Measurements from ENCODE around the gene HOGA1. TPM values are rescaled to one million over a fixed set of nuclear protein-coding genes. Genes with fewer than 3 reads are reported as not detected.
"Not testable (repeated sequence)": the region's sequence is repeated elsewhere in the genome, so short reads cannot be mapped to it uniquely, and the experiment has no call there.

HOGA1 gene
- total and polyA plus RNA-seq, 8 donors, result 7.2 to 20.5 (median 9.5) TPM

DNA sequence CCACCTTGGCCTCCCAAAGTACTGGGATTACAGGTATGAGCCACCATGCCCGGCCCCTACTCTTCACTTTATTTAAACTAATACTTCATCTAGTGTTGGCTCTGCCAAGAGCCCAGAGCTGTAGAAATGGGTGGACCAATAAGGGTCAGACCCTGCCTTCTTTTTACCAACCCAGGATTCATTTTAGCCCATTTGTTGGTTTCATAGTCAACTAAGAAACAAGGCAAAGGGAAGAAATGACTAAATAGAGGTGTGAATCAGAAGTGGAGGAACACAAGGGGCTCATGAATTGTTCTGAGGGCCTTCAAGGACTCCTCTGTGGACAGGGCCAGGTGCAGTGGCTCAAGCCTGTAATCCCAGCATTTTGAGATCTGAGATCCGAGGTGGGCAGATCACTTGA is 10.5 kb upstream of the HOGA1 start:
- Histone ChIP-seq H3K27ac (peak overlapping the region in 1 of 4 donors; percentile 32), H3K4me3 (no peak overlapping the region), H3K36me3 (peaks cover 0 to 6% (median 0%) of the 10 kb centered on the region in 3 donors), H3K4me1 (peaks cover 0 to 5% (median 0%) of the 10 kb centered on the region in 3 donors), H3K9me3 (no peaks in the 10 kb centered on the region), H3K27me3 (no peaks in the 10 kb centered on the region)
- ATAC-seq (no peak), FAIRE-seq (no peak), DNase-seq (no peak)
- intact Hi-C loops (cut with DNase I), result loop anchor here in 1 of 3 donors (10.0 kb wide), 1 partner anchor 151 kb away; no protein-coding TSS in a partner anchor
- WGBS, 2 donors, result 58 to 62% methylated on average over 2 of the region's 2 CpGs
- TF ChIP-seq, protein P1, sequence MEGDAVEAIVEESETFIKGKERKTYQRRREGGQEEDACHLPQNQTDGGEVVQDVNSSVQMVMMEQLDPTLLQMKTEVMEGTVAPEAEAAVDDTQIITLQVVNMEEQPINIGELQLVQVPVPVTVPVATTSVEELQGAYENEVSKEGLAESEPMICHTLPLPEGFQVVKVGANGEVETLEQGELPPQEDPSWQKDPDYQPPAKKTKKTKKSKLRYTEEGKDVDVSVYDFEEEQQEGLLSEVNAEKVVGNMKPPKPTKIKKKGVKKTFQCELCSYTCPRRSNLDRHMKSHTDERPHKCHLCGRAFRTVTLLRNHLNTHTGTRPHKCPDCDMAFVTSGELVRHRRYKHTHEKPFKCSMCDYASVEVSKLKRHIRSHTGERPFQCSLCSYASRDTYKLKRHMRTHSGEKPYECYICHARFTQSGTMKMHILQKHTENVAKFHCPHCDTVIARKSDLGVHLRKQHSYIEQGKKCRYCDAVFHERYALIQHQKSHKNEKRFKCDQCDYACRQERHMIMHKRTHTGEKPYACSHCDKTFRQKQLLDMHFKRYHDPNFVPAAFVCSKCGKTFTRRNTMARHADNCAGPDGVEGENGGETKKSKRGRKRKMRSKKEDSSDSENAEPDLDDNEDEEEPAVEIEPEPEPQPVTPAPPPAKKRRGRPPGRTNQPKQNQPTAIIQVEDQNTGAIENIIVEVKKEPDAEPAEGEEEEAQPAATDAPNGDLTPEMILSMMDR (IDR thresholded peaks at IDR 0.05), result no peak

DNA sequence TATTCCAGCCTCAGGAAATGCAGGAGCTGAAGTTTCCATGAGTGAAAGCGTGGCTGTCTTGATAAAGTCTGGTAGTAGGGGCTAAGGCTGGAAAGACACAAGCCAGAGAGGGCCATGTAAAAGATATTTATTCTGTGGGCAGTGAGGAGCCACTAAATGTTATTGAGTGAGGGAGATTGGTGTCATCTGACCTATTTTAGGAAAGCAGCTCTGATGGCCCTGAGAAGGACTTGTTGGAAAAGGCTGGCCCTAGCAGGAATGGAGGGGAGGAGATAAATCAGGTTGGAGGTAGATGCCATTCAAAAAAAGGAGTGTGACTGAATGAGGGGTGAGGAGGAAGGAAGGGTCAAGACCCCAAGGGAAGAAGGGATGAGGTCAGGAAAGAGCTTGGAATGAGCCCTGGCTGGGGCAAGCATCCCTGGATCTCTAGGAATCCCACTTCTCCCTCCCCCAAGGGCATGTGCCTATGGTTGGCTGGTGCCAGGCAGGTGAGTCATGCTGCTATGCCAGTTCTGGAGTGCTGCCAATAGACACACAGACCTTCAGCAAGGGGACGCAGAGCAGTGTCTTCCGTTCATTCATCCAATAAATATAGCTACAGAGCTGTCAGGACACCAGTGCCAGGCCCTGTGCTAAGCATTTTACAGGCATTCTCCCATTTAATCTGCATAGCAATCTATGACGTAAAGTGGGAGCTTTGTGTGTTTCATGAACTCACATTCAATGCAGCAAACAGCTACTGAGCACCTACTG is 9.6 kb upstream of the HOGA1 start:
- H3K4me1 ChIP-seq, result peaks cover 0 to 5% (median 0%) of the 10 kb centered on the region in 3 donors
- FAIRE-seq (no peak), ATAC-seq (peak; percentile 82 to 89 (median 86)), DNase-seq (peak in 5 of 6 donors; percentile 76 to 87 (median 82))
- no peaks in the 10 kb centered on the region for H3K36me3 ChIP-seq
- H3K4me3 ChIP-seq, result no peak overlapping the region
- 34 to 35% methylated on average over 4 of the region's 4 CpGs for WGBS, 2 donors
- intact Hi-C loops (cut with DNase I), result loop anchor here in 1 of 3 donors (10.0 kb wide), 1 partner anchor 150 kb away; no protein-coding TSS in a partner anchor
- TF ChIP-seq, protein P1 (IDR thresholded peaks at IDR 0.05), result no peak
- no peaks in the 10 kb centered on the region for H3K27me3 ChIP-seq
- peak overlapping the region; percentile 32 to 54 (median 45) for H3K27ac ChIP-seq
- no peaks in the 10 kb centered on the region for H3K9me3 ChIP-seq

DNA sequence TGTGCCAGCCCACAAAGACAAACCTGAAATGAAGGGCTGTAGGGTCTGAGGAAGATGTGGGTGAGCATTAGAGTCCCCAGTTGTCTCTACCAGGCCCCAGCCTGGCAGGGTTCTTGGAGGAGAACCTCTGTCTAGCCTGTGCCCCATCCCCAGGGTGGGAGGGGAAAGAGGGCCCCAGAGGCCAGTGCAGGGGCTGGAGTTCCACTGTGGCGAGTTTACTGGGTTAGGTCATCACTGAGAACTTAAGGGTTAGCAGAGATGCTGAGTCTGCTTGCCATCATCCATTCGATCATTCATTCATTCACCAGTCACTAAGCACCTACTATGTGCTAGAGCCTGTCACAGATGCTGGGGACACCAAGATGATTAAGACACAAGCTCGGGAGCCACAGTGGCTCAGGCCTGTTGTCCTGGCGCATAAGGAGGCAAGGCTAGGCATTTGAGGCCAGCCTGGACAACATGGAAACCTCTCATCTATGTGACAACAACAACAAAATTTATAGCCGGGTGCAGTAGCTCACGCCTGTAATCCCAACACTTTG is 9.0 kb upstream of the HOGA1 start:
- Histone ChIP-seq H3K36me3 (no peaks in the 10 kb centered on the region), H3K9me3 (no peaks in the 10 kb centered on the region), H3K4me1 (peaks cover 0 to 5% (median 0%) of the 10 kb centered on the region in 3 donors), H3K4me3 (no peak overlapping the region), H3K27me3 (no peaks in the 10 kb centered on the region), H3K27ac (peak overlapping the region; percentile 0 to 54 (median 42))
- FAIRE-seq, result no peak
- peak in 1 of 4 donors; percentile 8 for ATAC-seq
- DNase-seq, result no peak
- 72 to 80% methylated on average over 6 of the region's 6 CpGs for WGBS, 2 donors
- intact Hi-C loops (cut with DNase I), result loop anchor here in 1 of 3 donors (10.0 kb wide), 1 partner anchor 150 kb away; no protein-coding TSS in a partner anchor
- TF ChIP-seq, protein P1 (IDR thresholded peaks at IDR 0.05), result no peak

DNA sequence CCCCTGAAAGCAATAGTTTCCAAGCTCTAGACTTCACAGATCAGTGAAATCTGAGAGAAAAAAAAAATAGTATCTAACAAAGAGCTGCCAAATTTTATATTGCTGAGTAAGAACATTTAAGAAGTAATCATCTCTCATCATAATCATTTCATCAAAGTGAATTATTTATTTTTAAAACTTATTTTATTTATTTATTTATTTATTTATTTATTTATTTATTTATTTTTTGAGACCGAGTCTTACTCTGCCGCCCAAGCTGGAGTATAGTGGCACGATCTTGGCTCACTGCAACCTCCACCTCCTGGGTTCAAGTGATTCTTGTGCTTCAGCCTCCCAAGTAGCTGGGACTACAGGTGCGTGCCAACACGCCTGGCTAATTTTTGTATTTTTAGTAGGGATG is 7.7 kb upstream of the HOGA1 start:
- DNase-seq, H3K9me3 ChIP-seq, H3K4me1 ChIP-seq, H3K27me3 ChIP-seq, H3K36me3 ChIP-seq, H3K27ac ChIP-seq, FAIRE-seq, H3K4me3 ChIP-seq, ATAC-seq: not testable (repeated sequence)
- WGBS, 2 donors, result 57 to 58% methylated on average over 5 of the region's 5 CpGs
- intact Hi-C loops (cut with DNase I), result loop anchor here in 1 of 3 donors (10.0 kb wide), 1 partner anchor 148 kb away; no protein-coding TSS in a partner anchor

DNA sequence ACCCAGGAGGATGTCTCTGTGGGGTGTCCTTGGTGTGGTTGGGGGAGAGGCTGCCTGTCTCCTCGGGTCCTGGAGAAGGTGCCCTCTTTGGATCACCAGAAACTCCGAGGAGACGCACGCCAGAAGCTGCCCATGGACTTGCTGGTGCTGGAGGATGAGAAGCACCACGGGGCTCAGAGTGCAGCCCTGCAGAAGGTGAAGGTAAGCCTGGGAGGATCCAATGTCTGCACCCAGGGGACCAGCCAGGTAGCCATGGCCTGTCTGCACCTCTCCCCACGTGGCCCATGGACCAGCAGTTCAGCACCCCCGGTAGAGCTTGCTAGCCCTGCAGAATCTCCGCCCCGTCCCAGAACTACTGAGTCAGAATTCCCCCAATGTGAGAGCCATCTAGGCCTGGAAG is 6.5 kb upstream of the HOGA1 start:
- no peaks in the 10 kb centered on the region for H3K27me3 ChIP-seq
- H3K27ac ChIP-seq, result no peak overlapping the region
- H3K36me3 ChIP-seq, result no peaks in the 10 kb centered on the region
- TF ChIP-seq, protein P1 (IDR thresholded peaks at IDR 0.05), result no peak
- ATAC-seq (no peak), FAIRE-seq (no peak), DNase-seq (no peak)
- H3K4me1 ChIP-seq, result peaks cover 0 to 5% (median 0%) of the 10 kb centered on the region in 3 donors
- H3K9me3 ChIP-seq, result no peaks in the 10 kb centered on the region
- 76 to 77% methylated on average over 9 of the region's 9 CpGs for WGBS, 2 donors
- intact Hi-C loops (cut with DNase I), result loop anchor here in 1 of 3 donors (10.0 kb wide), 1 partner anchor 147 kb away; no protein-coding TSS in a partner anchor
- H3K4me3 ChIP-seq, result no peak overlapping the region

Data from pancreas (tissue), 10 donors.